Type B pancreatic cell (in vitro differentiated cells): ENCODE data around the gene SH3GLB1. TPM values are rescaled to one million over a fixed set of nuclear protein-coding genes. Genes with fewer than 3 reads are reported as not detected.

Source experiments
- DNase-seq: peaks from one replicate; pipeline ENCODE4 v3.0.0; 2021; ENCODE audit warnings: mixed read lengths; ENCODE audit not compliant: unreplicated experiment; ENCODE audit errors: extremely low spot score
- H3K27ac Mint-ChIP-seq: 2 replicates; pipeline ENCODE4 v1.8.0; 2021; ENCODE audit warnings: mild to moderate bottlenecking, mixed read lengths
- H3K27me3 Mint-ChIP-seq: 2 replicates; pipeline ENCODE4 v1.8.0; 2021; ENCODE audit warnings: mixed read lengths
- H3K36me3 Mint-ChIP-seq: 2 replicates; pipeline ENCODE4 v1.8.0; 2021; ENCODE audit warnings: mixed read lengths
- H3K4me1 Mint-ChIP-seq: one replicate; pipeline ENCODE4 v1.8.0; 2021; ENCODE audit warnings: mixed read lengths; ENCODE audit not compliant: unreplicated experiment
- H3K4me3 Mint-ChIP-seq: 2 replicates; pipeline ENCODE4 v1.8.0; 2021; ENCODE audit warnings: mild to moderate bottlenecking, mixed read lengths
- H3K9me3 Mint-ChIP-seq: 2 replicates; pipeline ENCODE4 v1.8.0; 2021; ENCODE audit warnings: mixed read lengths
- total RNA-seq: library from RNA; stranded (reverse); gene quantifications from 2 replicates; pipeline ENCODE4 v1.2.1, GENCODE V29; 2021; ENCODE audit warnings: low replicate concordance
- TF ChIP-seq, protein P1 (sequence below): fragments of 200-600 bp; sonication (generic); conservative IDR thresholded peaks from 2 replicates; pipeline ENCODE4 v1.5.0; 2021; ENCODE audit warnings: antibody characterized with exemption, mild to moderate bottlenecking

The SH3GLB1 gene
- total RNA-seq, 1 donor from 2014 or later = 52.6 TPM

DNA sequence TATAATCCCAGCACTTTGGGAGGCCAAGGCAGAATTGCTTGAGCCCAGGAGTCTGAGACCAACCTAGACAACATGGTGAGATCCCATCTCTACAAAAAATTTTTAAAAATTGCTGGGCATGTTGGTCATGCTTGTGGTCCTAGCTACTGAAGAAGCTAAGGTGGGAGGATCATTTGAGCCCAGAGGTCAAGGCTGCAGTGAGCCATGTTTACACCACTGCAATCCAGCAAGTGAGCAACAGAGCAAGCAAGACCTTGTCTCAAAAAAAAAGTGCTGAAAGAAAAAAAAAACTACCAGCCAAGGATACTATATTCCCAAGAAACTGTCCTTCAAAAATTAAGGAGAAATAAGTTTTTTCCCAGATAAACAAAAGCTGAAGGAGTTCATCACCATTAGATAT is 78.1 kb downstream of the SH3GLB1 start:
- no peaks in the 10 kb centered on the region for H3K36me3 Mint-ChIP-seq
- no peaks in the 10 kb centered on the region for H3K9me3 Mint-ChIP-seq
- TF ChIP-seq, protein P1, sequence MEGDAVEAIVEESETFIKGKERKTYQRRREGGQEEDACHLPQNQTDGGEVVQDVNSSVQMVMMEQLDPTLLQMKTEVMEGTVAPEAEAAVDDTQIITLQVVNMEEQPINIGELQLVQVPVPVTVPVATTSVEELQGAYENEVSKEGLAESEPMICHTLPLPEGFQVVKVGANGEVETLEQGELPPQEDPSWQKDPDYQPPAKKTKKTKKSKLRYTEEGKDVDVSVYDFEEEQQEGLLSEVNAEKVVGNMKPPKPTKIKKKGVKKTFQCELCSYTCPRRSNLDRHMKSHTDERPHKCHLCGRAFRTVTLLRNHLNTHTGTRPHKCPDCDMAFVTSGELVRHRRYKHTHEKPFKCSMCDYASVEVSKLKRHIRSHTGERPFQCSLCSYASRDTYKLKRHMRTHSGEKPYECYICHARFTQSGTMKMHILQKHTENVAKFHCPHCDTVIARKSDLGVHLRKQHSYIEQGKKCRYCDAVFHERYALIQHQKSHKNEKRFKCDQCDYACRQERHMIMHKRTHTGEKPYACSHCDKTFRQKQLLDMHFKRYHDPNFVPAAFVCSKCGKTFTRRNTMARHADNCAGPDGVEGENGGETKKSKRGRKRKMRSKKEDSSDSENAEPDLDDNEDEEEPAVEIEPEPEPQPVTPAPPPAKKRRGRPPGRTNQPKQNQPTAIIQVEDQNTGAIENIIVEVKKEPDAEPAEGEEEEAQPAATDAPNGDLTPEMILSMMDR = no peak
- no peak overlapping the region for H3K4me3 Mint-ChIP-seq
- no peaks in the 10 kb centered on the region for H3K4me1 Mint-ChIP-seq
- peaks cover 5% of the 10 kb centered on the region for H3K27me3 Mint-ChIP-seq
- no peak for DNase-seq
- no peak overlapping the region for H3K27ac Mint-ChIP-seq

DNA sequence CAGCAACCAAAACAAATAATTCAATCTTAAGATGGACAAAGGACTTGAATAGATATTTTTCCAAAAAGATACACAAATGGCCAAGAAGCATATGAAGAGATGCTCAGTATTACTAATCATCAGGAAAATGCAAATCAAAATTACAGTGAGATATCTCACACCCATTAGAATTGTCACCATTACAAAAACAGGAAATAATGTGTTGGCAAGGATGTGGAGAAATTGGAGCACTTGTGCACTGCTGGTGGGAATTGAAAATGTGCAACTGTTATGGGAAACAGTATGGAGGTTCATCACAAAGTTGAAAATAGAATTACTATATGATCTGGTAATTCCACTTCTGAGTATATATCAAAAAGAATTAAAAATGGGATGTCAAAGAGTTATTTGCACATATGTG is 83.2 kb downstream of the SH3GLB1 start:
- peaks cover 6% of the 10 kb centered on the region for H3K4me1 Mint-ChIP-seq

DNA sequence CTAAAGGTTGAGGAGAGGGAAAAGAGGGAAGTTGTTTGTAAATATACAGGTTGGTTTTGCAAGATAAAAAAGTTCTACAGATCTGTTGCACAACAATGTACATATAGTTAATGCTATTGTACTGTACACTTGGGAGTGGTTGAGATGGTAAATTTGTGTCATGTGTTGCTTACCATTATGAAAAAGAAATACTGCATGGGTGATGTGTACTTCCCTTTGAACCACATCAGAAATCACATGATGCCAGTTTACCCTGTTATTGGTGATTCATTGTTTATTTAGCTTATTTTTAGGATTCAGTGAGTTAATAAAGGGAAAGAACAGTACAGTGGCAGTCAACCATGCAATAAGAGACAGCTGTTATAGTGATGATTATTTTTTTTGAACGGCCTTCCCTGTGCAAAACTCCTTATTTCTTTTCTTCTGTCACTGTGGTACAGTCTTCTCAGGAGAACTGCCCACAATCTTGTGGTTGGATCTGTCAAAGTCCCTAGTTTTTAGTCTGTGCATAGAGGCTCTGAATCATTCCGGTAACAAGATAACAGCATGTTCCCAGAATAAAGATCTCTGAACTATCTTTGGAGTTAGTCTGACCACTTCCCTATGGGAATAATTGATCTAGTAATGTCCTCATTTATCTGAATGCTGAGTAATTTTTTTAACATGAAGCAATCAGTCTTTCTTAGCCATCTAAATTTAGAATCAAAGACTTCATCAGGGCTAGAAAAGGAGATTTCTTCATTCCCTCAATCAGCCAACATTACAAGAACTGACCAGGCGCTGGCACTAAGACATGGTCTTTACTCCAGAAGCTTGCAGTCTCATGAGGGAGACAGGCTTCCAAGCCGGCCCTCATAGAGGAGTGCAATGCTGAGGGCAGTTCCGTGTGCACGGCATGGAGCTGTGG is 84.2 kb downstream of the SH3GLB1 start:
- Mint-ChIP-seq H3K4me3 (no peak overlapping the region), H3K27ac (no peak overlapping the region), H3K27me3 (peaks cover 5% of the 10 kb centered on the region), H3K9me3 (no peaks in the 10 kb centered on the region), H3K4me1 (peaks cover 15% of the 10 kb centered on the region), H3K36me3 (no peaks in the 10 kb centered on the region)
- TF ChIP-seq, protein P1 = no peak
- DNase-seq = no peak

More for the DNA sequence above, 83.2 kb downstream of the SH3GLB1 start:
- Mint-ChIP-seq H3K27ac (no peak overlapping the region), H3K36me3 (no peaks in the 10 kb centered on the region), H3K27me3 (peaks cover 5% of the 10 kb centered on the region), H3K9me3 (no peaks in the 10 kb centered on the region), H3K4me3 (no peak overlapping the region)
- TF ChIP-seq, protein P1 = no peak
- DNase-seq = no peak

DNA sequence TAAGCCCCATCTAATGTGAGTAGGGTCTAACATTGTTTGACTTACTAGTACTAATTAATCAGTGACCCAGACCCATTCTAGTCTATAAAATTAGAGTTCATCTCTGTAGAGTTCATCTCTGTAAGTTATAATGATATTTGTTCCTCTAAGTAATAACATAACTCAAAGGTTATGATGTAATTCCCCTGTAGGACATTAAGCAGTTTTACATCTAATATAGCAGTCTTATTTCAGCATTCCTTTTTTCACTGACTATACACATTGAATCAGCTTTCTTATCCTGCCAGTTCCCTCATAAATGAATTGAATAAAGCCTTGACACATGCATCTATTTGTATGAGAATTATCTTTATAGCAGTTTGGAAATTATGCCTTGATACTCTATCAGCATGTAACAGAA is 90.9 kb downstream of the SH3GLB1 start:
- H3K36me3 Mint-ChIP-seq = no peaks in the 10 kb centered on the region
- TF ChIP-seq, protein P1 = no peak

More for the DNA sequence above, 90.9 kb downstream of the SH3GLB1 start:
- H3K27ac Mint-ChIP-seq = no peak overlapping the region
- H3K9me3 Mint-ChIP-seq = no peaks in the 10 kb centered on the region
- H3K4me3 Mint-ChIP-seq = no peak overlapping the region
- no peak for DNase-seq
- peaks cover 19% of the 10 kb centered on the region for H3K4me1 Mint-ChIP-seq
- H3K27me3 Mint-ChIP-seq = no peaks in the 10 kb centered on the region

Other genes starting within 250 kb of the SH3GLB1 start
- gene CLCA1, start 235.6 kb upstream of the SH3GLB1 start, total RNA-seq = 4.9 and 10.1 TPM in 2 replicates
- gene CLCA4, start 157.5 kb upstream of the SH3GLB1 start, total RNA-seq = 0.10 TPM in 1 of 2 replicates, not detected in the other
- 147 and 148 TPM in 2 replicates for gene SELENOF, start 209.6 kb downstream of the SH3GLB1 start, total RNA-seq
- gene HS2ST1, start 210.1 kb downstream of the SH3GLB1 start, total RNA-seq = 30.0 and 40.3 TPM in 2 replicates